T-helper 1 cell treated with Interleukin-12 subunit alpha and Interleukin-12 subunit beta and Interleukin-4 antibody, amounts not matched to agents 30 μg/mL and 1 μg/mL, for 36 hours (primary cell): ENCODE measurements around the gene ACSL4.

Experiments
- H3K27ac Mint-ChIP-seq: one replicate; pipeline ENCODE4 v1.8.0; 2021; ENCODE audit warnings: mild to moderate bottlenecking, mixed read lengths
- H3K27me3 Mint-ChIP-seq: one replicate; pipeline ENCODE4 v1.8.0; 2021; ENCODE audit warnings: low read depth, mixed read lengths
- H3K36me3 Mint-ChIP-seq: one replicate; pipeline ENCODE4 v1.8.0; 2021; ENCODE audit warnings: low read depth, mixed read lengths
- H3K4me1 Mint-ChIP-seq: one replicate; pipeline ENCODE4 v1.8.0; 2021; ENCODE audit warnings: low read depth, mixed read lengths
- H3K4me3 Mint-ChIP-seq: one replicate; pipeline ENCODE4 v1.8.0; 2021; ENCODE audit warnings: mild to moderate bottlenecking, moderate library complexity, mixed read lengths
- H3K9me3 Mint-ChIP-seq: one replicate; pipeline ENCODE4 v1.8.0; 2021; ENCODE audit warnings: mixed read lengths

Gene ACSL4

GRCh38 chrX:109626637-109627036, 106.4 kb downstream of the ACSL4 start:
- no peak overlapping the region for H3K27ac Mint-ChIP-seq
- no peak overlapping the region for H3K4me3 Mint-ChIP-seq

GRCh38 chrX:109624641-109625616, 108.1 kb downstream of the ACSL4 start, which contains the start of gene KCNE5:
KCNE5 (minus strand) TSS chrX:109625172; CDS start chrX:109625020, 152 bp downstream.
- H3K27me3 Mint-ChIP-seq: no peaks in the 10 kb centered on the region
- no peak within 1 kb of the TSS for H3K27ac Mint-ChIP-seq
- H3K4me1 Mint-ChIP-seq: no peaks in the 10 kb centered on the region
- peaks cover 2% of the 10 kb centered on the region for H3K36me3 Mint-ChIP-seq
- H3K4me3 Mint-ChIP-seq: no peak within 1 kb of the TSS
- H3K9me3 Mint-ChIP-seq: no peaks in the 10 kb centered on the region

More at GRCh38 chrX:109626637-109627036, 106.4 kb downstream of the ACSL4 start:
- Mint-ChIP-seq H3K27me3 (no peaks in the 10 kb centered on the region), H3K4me1 (no peaks in the 10 kb centered on the region), H3K9me3 (no peaks in the 10 kb centered on the region), H3K36me3 (peaks cover 3% of the 10 kb centered on the region)

GRCh38 chrX:109623997-109624396, 109.1 kb downstream of the ACSL4 start:
- H3K9me3 Mint-ChIP-seq: no peaks in the 10 kb centered on the region
- H3K4me1 Mint-ChIP-seq: no peaks in the 10 kb centered on the region
- no peaks in the 10 kb centered on the region for H3K27me3 Mint-ChIP-seq
- peaks cover 2% of the 10 kb centered on the region for H3K36me3 Mint-ChIP-seq
- H3K27ac Mint-ChIP-seq: no peak overlapping the region
- no peak overlapping the region for H3K4me3 Mint-ChIP-seq

GRCh38 chrX:109622270-109622669, 110.8 kb downstream of the ACSL4 start:
- H3K36me3 Mint-ChIP-seq: no peaks in the 10 kb centered on the region
- H3K27ac Mint-ChIP-seq: no peak overlapping the region
- H3K9me3 Mint-ChIP-seq: no peaks in the 10 kb centered on the region
- no peaks in the 10 kb centered on the region for H3K27me3 Mint-ChIP-seq
- H3K4me3 Mint-ChIP-seq: no peak overlapping the region
- no peaks in the 10 kb centered on the region for H3K4me1 Mint-ChIP-seq

- H3K27ac Mint-ChIP-seq: no peak overlapping the region
- no peak overlapping the region for H3K4me3 Mint-ChIP-seq
- no peaks in the 10 kb centered on the region for H3K27me3 Mint-ChIP-seq
- no peaks in the 10 kb centered on the region for H3K9me3 Mint-ChIP-seq
- H3K36me3 Mint-ChIP-seq: no peaks in the 10 kb centered on the region
- H3K4me1 Mint-ChIP-seq: no peaks in the 10 kb centered on the region
These were observed 113.3 kb downstream of the ACSL4 start for GRCh38 chrX:109619771-109620170.

- Mint-ChIP-seq H3K9me3 (no peaks in the 10 kb centered on the region), H3K4me3 (no peak overlapping the region), H3K36me3 (no peaks in the 10 kb centered on the region), H3K27me3 (no peaks in the 10 kb centered on the region), H3K27ac (no peak overlapping the region), H3K4me1 (no peaks in the 10 kb centered on the region)
These were observed 118.1 kb downstream of the ACSL4 start for GRCh38 chrX:109614951-109615350.

GRCh38 chrX:109601486-109601885, 131.6 kb downstream of the ACSL4 start:
- Mint-ChIP-seq H3K9me3 (peaks cover 7% of the 10 kb centered on the region), H3K36me3 (no peaks in the 10 kb centered on the region), H3K4me1 (no peaks in the 10 kb centered on the region), H3K27ac (no peak overlapping the region), H3K27me3 (peaks cover 37% of the 10 kb centered on the region), H3K4me3 (no peak overlapping the region)

GRCh38 chrX:109600237-109600651, 132.8 kb downstream of the ACSL4 start:
- peaks cover 32% of the 10 kb centered on the region for H3K27me3 Mint-ChIP-seq
- H3K27ac Mint-ChIP-seq: no peak overlapping the region
- H3K4me3 Mint-ChIP-seq: no peak overlapping the region
- H3K36me3 Mint-ChIP-seq: no peaks in the 10 kb centered on the region
- no peaks in the 10 kb centered on the region for H3K4me1 Mint-ChIP-seq
- no peaks in the 10 kb centered on the region for H3K9me3 Mint-ChIP-seq

GRCh38 chrX:109596015-109596414, 137.0 kb downstream of the ACSL4 start:
- no peaks in the 10 kb centered on the region for H3K9me3 Mint-ChIP-seq
- peaks cover 10% of the 10 kb centered on the region for H3K27me3 Mint-ChIP-seq
- no peaks in the 10 kb centered on the region for H3K4me1 Mint-ChIP-seq
- H3K36me3 Mint-ChIP-seq: no peaks in the 10 kb centered on the region
- no peak overlapping the region for H3K27ac Mint-ChIP-seq
- H3K4me3 Mint-ChIP-seq: no peak overlapping the region
